ENCODE data around the gene DENND4A.
"Not testable (repeated sequence)": the region's sequence is repeated elsewhere in the genome, so short reads cannot be mapped to it uniquely, and the experiment has no call there.

Gene DENND4A

GRCh38 chr15:65641768-65642475 lies 150.2 kb downstream of the DENND4A start:
- in situ Hi-C loops (cut with HindIII; ENCODE audit: low sequenced_read_pairs): loop anchor here (25.0 kb wide), 1 partner anchor 220 kb away; the partner anchor contains the start of gene RAB11A

GRCh38 chr15:65639509-65639908 lies 152.6 kb downstream of the DENND4A start:
- in situ Hi-C loops (cut with HindIII; ENCODE audit: low sequenced_read_pairs): loop anchor here (25.0 kb wide), 1 partner anchor 223 kb away; the partner anchor contains the start of gene RAB11A

GRCh38 chr15:65638681-65639089 lies 153.4 kb downstream of the DENND4A start:
- in situ Hi-C loops (cut with HindIII; ENCODE audit: low sequenced_read_pairs): loop anchor here (25.0 kb wide), 1 partner anchor 224 kb away; the partner anchor contains the start of gene RAB11A

- in situ Hi-C loops (cut with HindIII; ENCODE audit: low sequenced_read_pairs): loop anchor here (25.0 kb wide), 1 partner anchor 224 kb away; the partner anchor contains the start of gene RAB11A
Measured at GRCh38 chr15:65638109-65638508, 154.0 kb downstream of the DENND4A start.

GRCh38 chr15:65634356-65634755 lies 157.7 kb downstream of the DENND4A start:
- in situ Hi-C loops (cut with HindIII; ENCODE audit: low sequenced_read_pairs): loop anchor here (25.0 kb wide), 1 partner anchor 228 kb away; the partner anchor contains the start of gene RAB11A

GRCh38 chr15:65633752-65634151 lies 158.3 kb downstream of the DENND4A start:
- in situ Hi-C loops (cut with HindIII; ENCODE audit: low sequenced_read_pairs): loop anchor here (25.0 kb wide), 1 partner anchor 229 kb away; the partner anchor contains the start of gene RAB11A

GRCh38 chr15:65632780-65633375 lies 159.2 kb downstream of the DENND4A start:
- in situ Hi-C loops (cut with HindIII; ENCODE audit: low sequenced_read_pairs): loop anchor here (25.0 kb wide), 1 partner anchor 229 kb away; the partner anchor contains the start of gene RAB11A

GRCh38 chr15:65631503-65631902 lies 160.6 kb downstream of the DENND4A start:
- in situ Hi-C loops (cut with HindIII; ENCODE audit: low sequenced_read_pairs): loop anchor here (25.0 kb wide), 1 partner anchor 231 kb away; the partner anchor contains the start of gene RAB11A

GRCh38 chr15:65630760-65631159 lies 161.3 kb downstream of the DENND4A start:
- in situ Hi-C loops (cut with HindIII; ENCODE audit: low sequenced_read_pairs): loop anchor here (25.0 kb wide), 1 partner anchor 232 kb away; the partner anchor contains the start of gene RAB11A

GRCh38 chr15:65629548-65629947 lies 162.5 kb downstream of the DENND4A start:
- in situ Hi-C loops (cut with HindIII; ENCODE audit: low sequenced_read_pairs): loop anchor here (25.0 kb wide), 1 partner anchor 233 kb away; the partner anchor contains the start of gene RAB11A

GRCh38 chr15:65626856-65627255 lies 165.2 kb downstream of the DENND4A start:
- in situ Hi-C loops (cut with HindIII; ENCODE audit: low sequenced_read_pairs): loop anchor here (25.0 kb wide), 1 partner anchor 235 kb away; the partner anchor contains the start of gene RAB11A

- in situ Hi-C loops (cut with HindIII; ENCODE audit: low sequenced_read_pairs): no loop called here
Measured at GRCh38 chr15:65623103-65623502, 169.0 kb downstream of the DENND4A start.

- in situ Hi-C loops (cut with HindIII; ENCODE audit: low sequenced_read_pairs): no loop called here
Measured at GRCh38 chr15:65621638-65622037, 170.5 kb downstream of the DENND4A start, which contains the start of gene SLC24A1. Gene SLC24A1 (plus strand): TSS chr15:65621938. CDS start chr15:65624081, 2,143 bp downstream.

GRCh38 chr15:65620833-65621232 lies 171.3 kb downstream of the DENND4A start:
- in situ Hi-C loops (cut with HindIII; ENCODE audit: low sequenced_read_pairs): no loop called here

GRCh38 chr15:65619626-65620290 lies 172.3 kb downstream of the DENND4A start:
- in situ Hi-C loops (cut with HindIII; ENCODE audit: low sequenced_read_pairs): no loop called here

- in situ Hi-C loops (cut with HindIII; ENCODE audit: low sequenced_read_pairs): no loop called here
Measured at GRCh38 chr15:65618560-65619109, 173.5 kb downstream of the DENND4A start.

- in situ Hi-C loops (cut with HindIII; ENCODE audit: low sequenced_read_pairs): not testable (repeated sequence)
Measured at GRCh38 chr15:65615887-65616286, 176.2 kb downstream of the DENND4A start.

- in situ Hi-C loops (cut with HindIII; ENCODE audit: low sequenced_read_pairs): no loop called here
Measured at GRCh38 chr15:65612949-65613744, 178.9 kb downstream of the DENND4A start.

GRCh38 chr15:65612616-65612946 lies 179.5 kb downstream of the DENND4A start:
- in situ Hi-C loops (cut with HindIII; ENCODE audit: low sequenced_read_pairs): no loop called here

Data from endothelial cell of hepatic sinusoid (primary cell).